K562 (cell line): ENCODE data around the gene WDR13. TPM values are rescaled to one million over a fixed set of nuclear protein-coding genes. Genes with fewer than 3 reads are reported as not detected.
A peak's percentile ranks its signal among the peaks of the same experiment; 100 is the strongest.

Experiments used
- ATF3 ChIP-seq, 2 experiments: fragments of 450-650 bp in 1 of 2; sonication (generic) in 1 of 2; formaldehyde crosslinking in 1 of 2; IDR thresholded peaks in 1 of 2; conservative IDR thresholded peaks in 1 of 2; 2 replicates each; pipeline versions ENCODE4 v1.6.1 to v1.8.1; 2016 to 2023; ENCODE audit warnings: mild to moderate bottlenecking in 2 of 2, moderate library complexity in 2 of 2, inconsistent platforms in 1 of 2, missing genetic modification reagents in 1 of 2
- BMI1 ChIP-seq: fragments of 150-350 bp; IDR thresholded peaks from 2 replicates; pipeline ENCODE4 v1.6.1; 2014; ENCODE audit warnings: low read length
- DIDO1 ChIP-seq: fragments of 450-650 bp; IDR thresholded peaks from 2 replicates; pipeline ENCODE4 v1.6.1; 2016; ENCODE audit warnings: low read depth, missing biosample characterization, missing genetic modification characterization
- IRF9 ChIP-seq: fragments of 450-650 bp; IDR thresholded peaks from 2 replicates; pipeline ENCODE4 v1.6.1; 2016; ENCODE audit warnings: missing biosample characterization, missing genetic modification characterization
- MEIS2 ChIP-seq: fragments of 450-650 bp; IDR thresholded peaks from 2 replicates; pipeline ENCODE4 v1.6.1; 2014; ENCODE audit warnings: mild to moderate bottlenecking; ENCODE audit not compliant: partially characterized antibody
- RAD51 ChIP-seq: fragments of 450-650 bp; IDR thresholded peaks from 2 replicates; pipeline ENCODE4 v1.7.1; 2016; ENCODE audit warnings: low read depth, mild to moderate bottlenecking, borderline replicate concordance
- SMARCE1 ChIP-seq: fragments of 450-650 bp; IDR thresholded peaks from 2 replicates; pipeline ENCODE4 v1.7.1; 2016; ENCODE audit warnings: mild to moderate bottlenecking
- SRSF1 ChIP-seq: fragments of 200-400 bp; formaldehyde crosslinking; IDR thresholded peaks from 2 replicates; pipeline ENCODE4 v1.6.1; 2017; ENCODE audit warnings: mild to moderate bottlenecking, low read depth, low read length, moderate library complexity
- TCF7 ChIP-seq: sonication (generic); IDR thresholded peaks from 2 replicates; pipeline ENCODE4 v1.6.1; 2016; ENCODE audit warnings: antibody characterized with exemption, borderline replicate concordance
- TFAM ChIP-seq: fragments of 250-450 bp; sonication (Bioruptor Pico); conservative IDR thresholded peaks from 2 replicates; pipeline ENCODE4 v1.5.0; 2021; ENCODE audit warnings: mild to moderate bottlenecking, moderate library complexity
- XRCC3 ChIP-seq: fragments of 450-650 bp; IDR thresholded peaks from 2 replicates; pipeline ENCODE4 v1.6.1; 2017; ENCODE audit warnings: mild to moderate bottlenecking, moderate library complexity
- ZBTB40 ChIP-seq, 2 experiments: fragments of 450-650 bp in 1 of 2; sonication (generic) in 1 of 2; formaldehyde crosslinking in 1 of 2; IDR thresholded peaks; 2 replicates each; pipeline versions ENCODE4 v1.7.1 to v1.9.0; 2016 to 2022; ENCODE audit warnings: inconsistent platforms in 1 of 2, mild to moderate bottlenecking in 1 of 2, missing genetic modification reagents in 1 of 2
- ZNF3 ChIP-seq: fragments of 250-450 bp; sonication (Bioruptor Pico); IDR thresholded peaks from 2 replicates; pipeline ENCODE4 v1.5.0; 2021; ENCODE audit warnings: mild to moderate bottlenecking, moderate library complexity
- polyA plus RNA-seq, 8 experiments: library from polyadenylated mRNA; depleted of rRNA in 4 of 8; stranded (reverse) in 5 of 8; unstranded in 3 of 8; fragments of >200 nt; fragmentation: Nextera tagmentation in 2 of 8; fragmentation: Illumina TruSeq in 1 of 8; extraction: Ambion mirVana in 2 of 8; extraction: Trizol in 1 of 8; gene quantifications; 2 replicates each; pipeline versions ENCODE4 v1.2.1 to v1.2.3, GENCODE V29; 2011 to 2014; ENCODE audit warnings: inconsistent platforms in 1 of 8, missing spikeins in 1 of 8
- total RNA-seq, 7 experiments: library from RNA; depleted of rRNA in 6 of 7; stranded (reverse); fragments of >200 nt in 6 of 7; fragmentation: Illumina TruSeq in 2 of 7; extraction: Trizol in 2 of 7; gene quantifications; 2 replicates each; pipeline versions ENCODE4 v1.2.1 to v1.2.3, GENCODE V29; 2011 to 2021; ENCODE audit warnings: low replicate concordance in 1 of 7
- TF ChIP-seq, protein P1 (sequence below): fragments of 250-450 bp; sonication (Bioruptor Pico); IDR thresholded peaks from 2 replicates; pipeline ENCODE4 v1.4.0; 2020; ENCODE audit warnings: mild to moderate bottlenecking, moderate library complexity, borderline replicate concordance

Gene WDR13
- total and polyA plus RNA-seq, 9 of the 15 experiments (the other 6 are each of a cell fraction or from before 2014, with no cell fraction given) = 7.4 to 70.5 (median 31.4) TPM

DNA sequence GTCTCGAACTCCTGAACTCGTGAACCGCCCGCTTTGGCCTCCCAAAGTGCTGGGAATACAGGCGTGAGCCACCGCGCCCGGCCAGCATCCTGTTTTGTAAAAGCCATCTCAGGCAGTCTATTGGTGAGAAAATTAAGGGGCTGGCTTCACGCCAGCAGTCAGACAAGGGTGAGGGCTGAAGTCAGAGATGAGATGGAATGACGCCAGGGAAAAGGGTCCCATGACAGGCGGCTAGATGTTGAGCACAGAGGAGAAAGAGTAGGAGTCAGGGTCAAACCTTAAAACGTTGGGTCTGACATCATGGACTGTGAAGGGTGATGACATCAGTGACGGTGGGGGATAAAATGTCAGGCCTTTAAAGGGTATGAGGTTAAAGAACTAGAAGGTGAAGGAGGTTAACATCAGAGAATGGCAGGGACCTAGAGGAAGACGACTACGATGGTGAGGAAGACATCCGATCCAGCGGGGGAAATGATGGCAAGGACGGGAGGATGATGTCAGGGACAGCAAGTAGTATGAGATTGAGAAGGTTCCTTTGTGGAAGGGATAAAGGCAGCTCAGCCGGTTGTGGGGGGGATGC is 23.5 kb upstream of the WDR13 start (continued):
- TF ChIP-seq ZBTB40 (IDR thresholded peaks at IDR 0.05) = no peak
- TF ChIP-seq ZBTB40 (CRISPR knock-in tag; IDR thresholded peaks at IDR 0.05) = no peak
- TF ChIP-seq DIDO1 (tag) = no peak
- no peak for TF ChIP-seq BMI1
- no peak for TF ChIP-seq XRCC3
- peak; percentile 96 for TF ChIP-seq ATF3 (IDR thresholded peaks at IDR 0.05)
- TF ChIP-seq ATF3 (CRISPR knock-in tag; conservative IDR thresholded peaks at IDR 0.05) = no peak
- TF ChIP-seq SMARCE1 = 0 out of 2 replicates have a peak, but pooled peaks have one; percentile 37
- TF ChIP-seq MEIS2 = peak; percentile 43
- TF ChIP-seq SRSF1 = no peak
- TF ChIP-seq ZNF3 (CRISPR knock-in tag) = no peak
- no peak for TF ChIP-seq TFAM
- no peak for TF ChIP-seq IRF9 (tag)
- no peak for TF ChIP-seq TCF7
- TF ChIP-seq, protein P1, sequence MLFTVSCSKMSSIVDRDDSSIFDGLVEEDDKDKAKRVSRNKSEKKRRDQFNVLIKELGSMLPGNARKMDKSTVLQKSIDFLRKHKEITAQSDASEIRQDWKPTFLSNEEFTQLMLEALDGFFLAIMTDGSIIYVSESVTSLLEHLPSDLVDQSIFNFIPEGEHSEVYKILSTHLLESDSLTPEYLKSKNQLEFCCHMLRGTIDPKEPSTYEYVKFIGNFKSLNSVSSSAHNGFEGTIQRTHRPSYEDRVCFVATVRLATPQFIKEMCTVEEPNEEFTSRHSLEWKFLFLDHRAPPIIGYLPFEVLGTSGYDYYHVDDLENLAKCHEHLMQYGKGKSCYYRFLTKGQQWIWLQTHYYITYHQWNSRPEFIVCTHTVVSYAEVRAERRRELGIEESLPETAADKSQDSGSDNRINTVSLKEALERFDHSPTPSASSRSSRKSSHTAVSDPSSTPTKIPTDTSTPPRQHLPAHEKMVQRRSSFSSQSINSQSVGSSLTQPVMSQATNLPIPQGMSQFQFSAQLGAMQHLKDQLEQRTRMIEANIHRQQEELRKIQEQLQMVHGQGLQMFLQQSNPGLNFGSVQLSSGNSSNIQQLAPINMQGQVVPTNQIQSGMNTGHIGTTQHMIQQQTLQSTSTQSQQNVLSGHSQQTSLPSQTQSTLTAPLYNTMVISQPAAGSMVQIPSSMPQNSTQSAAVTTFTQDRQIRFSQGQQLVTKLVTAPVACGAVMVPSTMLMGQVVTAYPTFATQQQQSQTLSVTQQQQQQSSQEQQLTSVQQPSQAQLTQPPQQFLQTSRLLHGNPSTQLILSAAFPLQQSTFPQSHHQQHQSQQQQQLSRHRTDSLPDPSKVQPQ (CRISPR knock-in tag) = no peak
- TF ChIP-seq RAD51 = no peak
